Prostate gland (tissue), 2 donors: ENCODE data around the gene MEPCE.

ENCODE experiments used
- POLR2A ChIP-seq: fragments of 450-650 bp; IDR thresholded peaks from one replicate; pipeline ENCODE4 v1.6.1; 2016; ENCODE audit warnings: antibody characterized with exemption, mild to moderate bottlenecking
- POLR2AphosphoS5 ChIP-seq: sonication (generic); formaldehyde crosslinking; IDR thresholded peaks from one replicate; pipeline ENCODE4 v1.6.1; 2017; ENCODE audit warnings: antibody characterized with exemption
- TF ChIP-seq, protein P1 (sequence below), 4 experiments: fragments of 200-600 bp in 2 of 4; fragments of 450-650 bp in 2 of 4; sonication (generic) in 2 of 4; IDR thresholded peaks; 1 replicate in 3 of 4; 2 replicates in 1 of 4; pipeline ENCODE4 v1.5.1; 2016 to 2019; ENCODE audit warnings: antibody characterized with exemption in 4 of 4, mild to moderate bottlenecking in 2 of 4, moderate library complexity in 2 of 4

DNA sequence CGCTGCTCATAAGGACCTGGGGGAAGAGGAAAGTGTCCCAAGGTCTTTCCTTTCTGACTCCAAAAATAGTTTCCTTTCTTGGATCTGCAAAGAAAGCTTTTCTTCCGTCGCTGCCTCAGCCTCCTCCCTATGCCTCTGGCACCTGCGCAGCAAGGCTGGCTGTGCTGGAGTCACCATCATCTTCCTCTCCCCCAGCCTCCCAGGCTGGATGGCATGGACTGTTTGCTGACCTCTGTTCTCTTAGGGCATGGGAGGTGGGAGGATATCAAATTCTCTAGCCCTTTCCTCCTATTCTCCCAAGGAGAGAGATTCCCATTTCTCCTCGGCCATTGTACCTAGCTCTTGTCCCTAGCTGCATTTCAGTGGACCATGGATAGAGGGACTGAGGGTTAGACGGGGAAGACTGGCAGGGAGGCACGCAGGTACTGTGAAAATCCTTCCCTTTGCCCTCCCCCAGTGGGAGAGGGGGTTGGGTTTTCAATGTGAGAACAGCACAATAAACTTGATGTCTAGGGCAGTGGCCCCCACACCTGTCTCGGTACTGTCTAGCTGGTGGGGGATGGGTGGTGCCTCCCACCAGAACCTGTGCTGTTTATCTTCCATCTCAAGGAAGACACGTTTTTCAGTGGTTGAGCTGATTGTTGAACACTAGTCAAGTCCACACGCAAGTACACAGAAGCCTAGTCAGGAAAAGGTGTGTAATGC lies 4.1 kb downstream of the MEPCE start:
- TF ChIP-seq POLR2A (no peak), POLR2AphosphoS5 (no peak)
- TF ChIP-seq, protein P1, sequence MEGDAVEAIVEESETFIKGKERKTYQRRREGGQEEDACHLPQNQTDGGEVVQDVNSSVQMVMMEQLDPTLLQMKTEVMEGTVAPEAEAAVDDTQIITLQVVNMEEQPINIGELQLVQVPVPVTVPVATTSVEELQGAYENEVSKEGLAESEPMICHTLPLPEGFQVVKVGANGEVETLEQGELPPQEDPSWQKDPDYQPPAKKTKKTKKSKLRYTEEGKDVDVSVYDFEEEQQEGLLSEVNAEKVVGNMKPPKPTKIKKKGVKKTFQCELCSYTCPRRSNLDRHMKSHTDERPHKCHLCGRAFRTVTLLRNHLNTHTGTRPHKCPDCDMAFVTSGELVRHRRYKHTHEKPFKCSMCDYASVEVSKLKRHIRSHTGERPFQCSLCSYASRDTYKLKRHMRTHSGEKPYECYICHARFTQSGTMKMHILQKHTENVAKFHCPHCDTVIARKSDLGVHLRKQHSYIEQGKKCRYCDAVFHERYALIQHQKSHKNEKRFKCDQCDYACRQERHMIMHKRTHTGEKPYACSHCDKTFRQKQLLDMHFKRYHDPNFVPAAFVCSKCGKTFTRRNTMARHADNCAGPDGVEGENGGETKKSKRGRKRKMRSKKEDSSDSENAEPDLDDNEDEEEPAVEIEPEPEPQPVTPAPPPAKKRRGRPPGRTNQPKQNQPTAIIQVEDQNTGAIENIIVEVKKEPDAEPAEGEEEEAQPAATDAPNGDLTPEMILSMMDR (IDR thresholded peaks at IDR 0.05): no peak
